Measurements from ENCODE around the gene MCTP1.

DNA sequence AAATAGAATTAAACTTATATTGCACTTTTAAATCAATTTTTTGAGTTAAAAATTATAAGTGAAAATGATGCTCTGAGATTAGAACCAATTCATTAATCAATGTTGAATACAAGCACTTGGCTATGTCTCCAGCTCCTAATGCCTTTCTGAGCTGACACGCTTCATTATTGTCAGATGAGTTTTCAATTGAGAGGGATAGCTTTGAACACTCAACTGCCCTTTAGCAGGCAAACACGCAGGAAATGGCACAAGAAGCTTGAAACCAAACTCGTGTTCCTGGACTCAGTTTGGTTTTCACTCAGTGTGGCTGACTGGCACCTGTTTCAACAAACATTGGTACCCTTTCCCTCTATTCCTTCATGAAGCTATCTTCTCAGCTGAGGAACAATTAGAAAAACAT lies 109.8 kb downstream of the MCTP1 start:
- TF ChIP-seq EZH2 (IDR thresholded peaks at IDR 0.05; ENCODE audit: borderline replicate concordance, insufficient read depth, low read length, poor library complexity, severe bottlenecking), result no peak
- TF ChIP-seq, protein P1, sequence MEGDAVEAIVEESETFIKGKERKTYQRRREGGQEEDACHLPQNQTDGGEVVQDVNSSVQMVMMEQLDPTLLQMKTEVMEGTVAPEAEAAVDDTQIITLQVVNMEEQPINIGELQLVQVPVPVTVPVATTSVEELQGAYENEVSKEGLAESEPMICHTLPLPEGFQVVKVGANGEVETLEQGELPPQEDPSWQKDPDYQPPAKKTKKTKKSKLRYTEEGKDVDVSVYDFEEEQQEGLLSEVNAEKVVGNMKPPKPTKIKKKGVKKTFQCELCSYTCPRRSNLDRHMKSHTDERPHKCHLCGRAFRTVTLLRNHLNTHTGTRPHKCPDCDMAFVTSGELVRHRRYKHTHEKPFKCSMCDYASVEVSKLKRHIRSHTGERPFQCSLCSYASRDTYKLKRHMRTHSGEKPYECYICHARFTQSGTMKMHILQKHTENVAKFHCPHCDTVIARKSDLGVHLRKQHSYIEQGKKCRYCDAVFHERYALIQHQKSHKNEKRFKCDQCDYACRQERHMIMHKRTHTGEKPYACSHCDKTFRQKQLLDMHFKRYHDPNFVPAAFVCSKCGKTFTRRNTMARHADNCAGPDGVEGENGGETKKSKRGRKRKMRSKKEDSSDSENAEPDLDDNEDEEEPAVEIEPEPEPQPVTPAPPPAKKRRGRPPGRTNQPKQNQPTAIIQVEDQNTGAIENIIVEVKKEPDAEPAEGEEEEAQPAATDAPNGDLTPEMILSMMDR (IDR thresholded peaks at IDR 0.05; ENCODE audit: poor library complexity, severe bottlenecking), result no peak

Measured in neural cell (in vitro differentiated cells).